ENCODE results near the gene C6orf132. TPM values are rescaled to one million over a fixed set of nuclear protein-coding genes. Genes with fewer than 3 reads are reported as not detected.

Gene C6orf132
- total RNA-seq, 4 donors from 2014 or later = 26.1 to 96.9 (median 43.2) TPM

DNA sequence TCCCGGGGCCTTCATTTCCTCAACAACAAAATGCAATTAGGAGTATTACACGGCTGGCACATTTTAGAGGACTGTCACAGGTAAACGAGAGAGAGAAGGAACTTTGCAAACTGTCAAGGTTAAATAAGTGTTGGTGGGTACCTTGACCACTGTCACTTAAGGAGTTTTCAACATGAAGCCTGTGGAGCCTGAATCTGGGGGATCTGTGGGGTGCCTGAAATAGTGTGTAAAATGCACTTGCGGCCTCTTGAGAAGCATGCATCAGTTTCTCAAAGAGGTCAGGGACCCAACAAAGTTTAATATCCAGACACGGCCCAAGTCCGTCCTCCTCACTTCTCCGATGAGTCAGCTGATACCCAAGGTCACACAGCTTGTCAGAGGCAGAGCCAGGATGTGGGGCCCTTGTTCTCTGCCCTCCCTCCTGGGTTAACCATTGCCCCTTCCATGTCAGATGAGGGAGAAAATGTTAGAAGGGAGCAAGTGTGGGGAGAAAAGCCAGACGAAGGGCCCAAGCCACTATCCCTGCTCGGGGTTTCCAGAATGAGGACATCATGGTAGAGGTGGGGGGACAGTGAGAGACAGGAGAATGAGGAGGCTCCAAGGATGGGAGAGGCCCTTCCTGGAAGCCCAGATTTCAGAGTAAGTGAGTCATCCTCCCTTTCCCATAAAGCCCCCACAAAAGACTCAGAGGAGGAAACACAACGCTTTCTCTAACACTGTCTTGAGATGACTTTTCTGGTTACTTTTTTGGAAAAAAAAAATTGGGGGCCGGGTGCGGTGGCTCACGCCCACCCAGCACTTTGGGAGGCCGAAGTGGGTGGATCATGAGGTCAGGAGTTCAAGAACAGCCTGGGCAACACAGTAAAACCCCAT lies 42.2 kb downstream of the C6orf132 start:
- Histone ChIP-seq H3K9me3 (no peaks in the 10 kb centered on the region), H3K4me1 (peaks cover 37 to 62% (median 47%) of the 10 kb centered on the region in 4 donors), H3K36me3 (no peaks in the 10 kb centered on the region), H3K27me3 (peaks cover 9% of the 10 kb centered on the region), H3K27ac (peak overlapping the region; percentile 77 to 86 (median 84)), H3K4me3 (no peak overlapping the region)
- in situ Hi-C loops (cut with MboI; ENCODE audit: low pct_ligation_motif_present in 1 of 4, low pct_unique_long_range_greater_than_20kb in 1 of 4, low sequenced_read_pairs in 3 of 4) = no loop called here
- DNase-seq = peak; percentile 42
- TF ChIP-seq EP300 (IDR thresholded peaks at IDR 0.05; ENCODE audit: low read depth) (no peak), POLR2AphosphoS5 (IDR thresholded peaks at IDR 0.05) (no peak), POLR2A (IDR thresholded peaks at IDR 0.05) (no peak)
- TF ChIP-seq, protein P1, sequence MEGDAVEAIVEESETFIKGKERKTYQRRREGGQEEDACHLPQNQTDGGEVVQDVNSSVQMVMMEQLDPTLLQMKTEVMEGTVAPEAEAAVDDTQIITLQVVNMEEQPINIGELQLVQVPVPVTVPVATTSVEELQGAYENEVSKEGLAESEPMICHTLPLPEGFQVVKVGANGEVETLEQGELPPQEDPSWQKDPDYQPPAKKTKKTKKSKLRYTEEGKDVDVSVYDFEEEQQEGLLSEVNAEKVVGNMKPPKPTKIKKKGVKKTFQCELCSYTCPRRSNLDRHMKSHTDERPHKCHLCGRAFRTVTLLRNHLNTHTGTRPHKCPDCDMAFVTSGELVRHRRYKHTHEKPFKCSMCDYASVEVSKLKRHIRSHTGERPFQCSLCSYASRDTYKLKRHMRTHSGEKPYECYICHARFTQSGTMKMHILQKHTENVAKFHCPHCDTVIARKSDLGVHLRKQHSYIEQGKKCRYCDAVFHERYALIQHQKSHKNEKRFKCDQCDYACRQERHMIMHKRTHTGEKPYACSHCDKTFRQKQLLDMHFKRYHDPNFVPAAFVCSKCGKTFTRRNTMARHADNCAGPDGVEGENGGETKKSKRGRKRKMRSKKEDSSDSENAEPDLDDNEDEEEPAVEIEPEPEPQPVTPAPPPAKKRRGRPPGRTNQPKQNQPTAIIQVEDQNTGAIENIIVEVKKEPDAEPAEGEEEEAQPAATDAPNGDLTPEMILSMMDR (IDR thresholded peaks at IDR 0.05) = no peak
- intact Hi-C loops (cut with DNase I; ENCODE audit: low total_unique reads) = no loop called here
- WGBS, 2 donors (ENCODE audit: low coverage in 1 of 2) = 54 to 55% methylated on average over 5 to 14 of the region's 14 CpGs

DNA sequence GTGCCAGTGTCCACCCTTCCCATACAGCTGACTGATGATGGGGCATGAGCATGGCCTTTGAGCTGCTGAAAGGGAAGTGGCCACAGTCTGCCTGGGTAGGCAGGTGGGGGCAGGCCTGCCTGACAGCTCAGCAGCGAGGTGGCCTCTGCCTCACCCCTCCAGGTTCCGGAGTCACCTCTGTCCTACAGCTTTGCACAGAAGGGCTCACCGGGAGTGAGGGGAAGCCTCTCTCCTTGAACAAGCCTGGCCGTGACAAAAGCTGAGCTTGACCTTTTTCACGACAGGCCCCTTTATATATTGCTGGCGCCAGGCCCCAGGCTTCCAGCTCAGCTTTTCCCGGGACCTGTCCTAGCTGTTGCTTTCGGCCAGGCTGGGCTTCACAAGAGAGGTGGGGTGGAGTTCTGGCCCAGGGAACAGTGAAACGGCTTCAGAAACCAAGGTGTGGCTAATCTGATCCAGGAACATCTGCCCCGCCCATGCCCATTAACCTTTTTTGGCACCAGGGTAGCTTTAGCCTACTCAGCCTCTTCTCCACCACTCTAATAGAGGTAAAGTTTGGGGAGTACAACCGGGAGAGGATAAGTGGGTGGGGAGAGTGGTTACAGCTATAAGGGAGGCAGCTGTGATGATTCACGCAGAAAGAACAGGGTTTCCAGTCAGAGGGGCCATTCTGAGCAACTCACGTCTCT lies 42.9 kb downstream of the C6orf132 start:
- in situ Hi-C loops (cut with MboI; ENCODE audit: low pct_ligation_motif_present in 1 of 4, low pct_unique_long_range_greater_than_20kb in 1 of 4, low sequenced_read_pairs in 3 of 4) = loop anchor here in 2 of 4 donors (25.0 kb wide), 1 partner anchor 438 kb away; no protein-coding TSS in a partner anchor
- WGBS, 2 donors (ENCODE audit: low coverage in 1 of 2) = 0 to 32% methylated on average over 2 to 12 of the region's 13 CpGs
- DNase-seq = peak; percentile 85
- Histone ChIP-seq H3K27ac (peak overlapping the region; percentile 77 to 86 (median 84)), H3K9me3 (no peaks in the 10 kb centered on the region), H3K27me3 (peaks cover 3% of the 10 kb centered on the region), H3K36me3 (no peaks in the 10 kb centered on the region), H3K4me1 (peaks cover 37 to 58% (median 47%) of the 10 kb centered on the region in 4 donors), H3K4me3 (no peak overlapping the region)
- TF ChIP-seq POLR2A (IDR thresholded peaks at IDR 0.05) = peak; percentile 44
- peak in 2 of 3 donors; percentile 24 to 43 for TF ChIP-seq POLR2AphosphoS5 (IDR thresholded peaks at IDR 0.05)
- TF ChIP-seq, protein P1 (IDR thresholded peaks at IDR 0.05) = no peak
- intact Hi-C loops (cut with DNase I; ENCODE audit: low total_unique reads) = no loop called here

DNA sequence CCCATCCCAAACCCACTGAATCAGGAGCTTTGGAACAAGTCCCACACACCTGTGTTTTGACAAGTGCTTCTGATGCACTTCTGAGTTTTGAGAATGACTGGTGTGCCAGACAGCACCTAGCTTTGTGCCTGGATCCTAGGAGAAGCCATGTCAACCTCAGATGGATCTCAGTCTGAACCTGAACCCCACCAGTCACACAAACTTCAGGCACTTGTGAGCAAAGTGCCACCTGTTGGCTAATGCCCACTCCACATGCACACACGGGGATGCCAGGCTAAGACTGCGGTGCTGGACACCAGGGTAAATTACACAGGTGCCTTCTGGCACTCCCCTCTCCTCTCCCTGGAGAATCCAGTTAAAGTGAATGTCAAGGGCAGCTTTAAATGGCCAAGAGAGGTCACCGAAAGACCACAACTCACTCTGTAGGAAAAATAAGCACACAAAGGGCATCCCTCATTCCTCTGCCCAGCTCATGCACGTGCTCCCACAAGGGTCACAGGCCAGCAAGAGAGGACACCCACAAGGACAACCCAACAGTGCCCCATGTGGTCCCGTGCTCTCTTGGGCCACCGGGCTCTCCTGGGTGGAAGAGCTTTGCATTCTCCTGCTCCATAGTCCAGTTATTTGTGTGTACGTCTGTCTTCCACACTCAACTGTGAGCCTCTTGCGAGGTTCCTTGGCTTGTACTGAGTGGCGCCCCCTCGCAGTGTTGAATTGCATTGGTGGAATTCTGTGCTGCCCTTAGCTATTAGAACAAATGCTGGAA lies 46.5 kb downstream of the C6orf132 start:
- WGBS, 2 donors (ENCODE audit: low coverage in 1 of 2) = 87 to 93% methylated on average over 3 to 10 of the region's 10 CpGs
- Histone ChIP-seq H3K27ac (no peak overlapping the region), H3K4me1 (peaks cover 20 to 34% (median 28%) of the 10 kb centered on the region in 4 donors), H3K4me3 (no peak overlapping the region), H3K36me3 (no peaks in the 10 kb centered on the region), H3K27me3 (no peaks in the 10 kb centered on the region), H3K9me3 (no peaks in the 10 kb centered on the region)
- TF ChIP-seq, protein P1 (IDR thresholded peaks at IDR 0.05) = no peak
- TF ChIP-seq POLR2AphosphoS5 (IDR thresholded peaks at IDR 0.05) (no peak), EP300 (IDR thresholded peaks at IDR 0.05; ENCODE audit: low read depth) (no peak), POLR2A (IDR thresholded peaks at IDR 0.05) (no peak)
- intact Hi-C loops (cut with DNase I; ENCODE audit: low total_unique reads) (no loop called here), in situ Hi-C loops (cut with MboI; ENCODE audit: low pct_ligation_motif_present in 1 of 4, low pct_unique_long_range_greater_than_20kb in 1 of 4, low sequenced_read_pairs in 3 of 4) (loop anchor here in 2 of 4 donors (25.0 kb wide), 1 partner anchor 441 kb away; no protein-coding TSS in a partner anchor)
- DNase-seq = no peak
